Activated CD4-positive, alpha-beta T cell treated with anti-CD3 and anti-CD28 coated beads, Interleukin-2, Interleukin-4, amounts not matched to agents 100 ng/mL and 50 ng/mL, durations not matched to agents 16 hours and 8 hours (primary cell): Measurements from ENCODE around the gene ZNHIT2.

ENCODE experiments used
- DNase-seq: peaks from one replicate; pipeline ENCODE4 v3.0.0-alpha.2; 2020; ENCODE audit warnings: low spot score

Gene ZNHIT2

GRCh38 chr11:65103476-65103875 lies 14.0 kb downstream of the ZNHIT2 start:
- DNase-seq = no peak

- no peak for DNase-seq
These were observed 15.1 kb downstream of the ZNHIT2 start for GRCh38 chr11:65102142-65103095.

GRCh38 chr11:65100674-65101350 lies 16.7 kb downstream of the ZNHIT2 start:
- DNase-seq = no peak

GRCh38 chr11:65096926-65097325 lies 20.6 kb downstream of the ZNHIT2 start:
- DNase-seq = no peak

GRCh38 chr11:65095974-65096806 lies 21.3 kb downstream of the ZNHIT2 start, which contains the start of gene VPS51:
VPS51 (plus strand) TSS chr11:65096214; CDS start chr11:65096251, 37 bp downstream.
- DNase-seq = peak; percentile 86

GRCh38 chr11:65095427-65095826 lies 22.1 kb downstream of the ZNHIT2 start:
- no peak for DNase-seq

GRCh38 chr11:65090628-65091027 lies 26.9 kb downstream of the ZNHIT2 start:
- DNase-seq = no peak

- DNase-seq = no peak
These were observed 27.9 kb downstream of the ZNHIT2 start for GRCh38 chr11:65089621-65090020.

- no peak for DNase-seq
These were observed 29.7 kb downstream of the ZNHIT2 start for GRCh38 chr11:65087827-65088226.

GRCh38 chr11:65087216-65087615 lies 30.3 kb downstream of the ZNHIT2 start:
- DNase-seq = no peak

GRCh38 chr11:65086809-65087208 lies 30.7 kb downstream of the ZNHIT2 start:
- no peak for DNase-seq

GRCh38 chr11:65085446-65085845 lies 32.1 kb downstream of the ZNHIT2 start:
- no peak for DNase-seq

GRCh38 chr11:65084598-65085375 lies 32.7 kb downstream of the ZNHIT2 start:
- no peak for DNase-seq

GRCh38 chr11:65083834-65084597 lies 33.5 kb downstream of the ZNHIT2 start, which contains the start of the genes CDCA5 and ZFPL1:
CDCA5 (minus strand) TSS chr11:65084040; CDS start chr11:65083978, 62 bp downstream.
ZFPL1 (plus strand) TSS chr11:65084222; CDS start chr11:65084699, 477 bp downstream.
- DNase-seq = peak; percentile 96

- DNase-seq = no peak
These were observed 34.2 kb downstream of the ZNHIT2 start for GRCh38 chr11:65083134-65083833.

- DNase-seq = no peak
These were observed 38.6 kb downstream of the ZNHIT2 start for GRCh38 chr11:65078786-65079342.

GRCh38 chr11:65078151-65078550 lies 39.4 kb downstream of the ZNHIT2 start:
- DNase-seq = peak; percentile 59

GRCh38 chr11:65077451-65077850 lies 40.0 kb downstream of the ZNHIT2 start:
- DNase-seq = no peak

GRCh38 chr11:65072631-65072966 lies 44.9 kb downstream of the ZNHIT2 start:
- no peak for DNase-seq
